M059J (cell line): Measurements from ENCODE around the gene ANKRD26. TPM values are rescaled to one million over a fixed set of nuclear protein-coding genes. Genes with fewer than 3 reads are reported as not detected.

Experiments used
- DNase-seq: peaks from one replicate; pipeline ENCODE4 v3.0.0-alpha.2; 2012; ENCODE audit warnings: low read depth
- total RNA-seq: library from RNA; depleted of rRNA; stranded (reverse); fragments of >200 nt; shearing (Covaris generic); gene quantifications from 2 replicates; pipeline ENCODE4 v1.2.3, GENCODE V29; 2014; rRNA removed

The ANKRD26 gene
- total RNA-seq, 1 experiment from 2014 or later, result 2.9 TPM

- no peak for DNase-seq
These were observed 80.1 kb downstream of the ANKRD26 start for GRCh38 chr10:27020243-27020642.

GRCh38 chr10:27019827-27020226 is 80.5 kb downstream of the ANKRD26 start:
- DNase-seq, result peak; percentile 5

- no peak for DNase-seq
These were observed 102.7 kb downstream of the ANKRD26 start for GRCh38 chr10:26997610-26998009.

DNA sequence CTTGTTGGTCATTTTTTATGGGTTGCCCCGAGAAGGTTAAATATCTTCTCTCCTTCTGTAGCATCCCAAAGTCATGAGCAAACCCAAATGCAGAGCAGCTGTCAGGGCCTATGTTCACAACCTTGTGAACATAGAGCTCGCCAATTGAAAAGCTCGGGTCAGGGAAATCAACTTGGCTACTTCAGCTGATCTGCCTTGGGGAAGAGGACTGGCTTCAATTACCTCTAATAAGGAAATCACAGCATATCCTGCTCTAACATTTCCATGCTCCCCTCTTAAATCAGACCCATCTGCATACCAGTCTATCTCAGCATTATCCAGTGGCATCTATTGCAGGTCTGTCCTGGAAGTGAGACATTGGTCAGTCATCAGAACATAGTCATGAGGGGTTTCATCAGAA is 105.6 kb downstream of the ANKRD26 start:
- no peak for DNase-seq

DNA sequence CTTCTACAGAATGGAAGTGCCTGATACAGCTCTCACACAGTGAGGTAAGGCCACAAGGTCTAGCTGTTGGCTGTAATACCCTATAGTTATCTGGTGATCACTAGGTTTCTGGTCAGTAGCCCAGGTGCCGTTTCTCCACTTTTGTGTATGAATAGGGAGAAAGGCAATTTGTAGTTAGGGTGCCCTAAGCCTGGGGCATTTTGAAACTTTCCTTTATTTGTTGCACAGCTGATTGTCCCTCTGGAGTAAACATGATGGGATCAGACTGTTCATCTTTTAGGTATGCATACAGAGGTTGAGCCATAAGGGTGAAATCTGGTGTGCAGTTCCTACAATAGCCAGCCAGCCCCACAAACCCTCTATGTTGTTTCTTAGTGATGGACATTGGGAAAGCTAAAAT is 112.4 kb downstream of the ANKRD26 start:
- no peak for DNase-seq

- no peak for DNase-seq
These were observed 117.1 kb downstream of the ANKRD26 start for GRCh38 chr10:26983156-26983555.

GRCh38 chr10:26982058-26982457 is 118.2 kb downstream of the ANKRD26 start:
- DNase-seq, result no peak

GRCh38 chr10:26981232-26981824 is 119.0 kb downstream of the ANKRD26 start:
- DNase-seq, result no peak

DNA sequence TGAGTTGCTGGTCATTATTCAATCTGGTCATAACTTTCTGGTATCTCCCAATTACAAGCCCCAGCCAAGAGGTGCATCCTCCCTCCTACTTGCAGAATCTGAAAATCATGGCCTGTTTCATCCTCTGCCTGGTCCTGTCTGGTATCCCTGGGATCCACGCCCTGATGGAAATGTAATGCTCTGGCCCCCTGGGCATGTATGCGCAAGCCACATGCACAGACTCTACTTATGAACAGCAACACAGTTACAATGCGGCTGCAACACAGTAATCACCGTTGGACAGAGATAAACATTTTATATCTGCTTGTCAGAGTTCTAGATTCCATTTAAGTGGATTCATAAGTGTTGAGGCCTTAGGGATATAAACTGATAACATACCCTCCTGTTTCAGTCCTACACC is 121.8 kb downstream of the ANKRD26 start:
- no peak for DNase-seq

GRCh38 chr10:26977635-26978034 is 122.7 kb downstream of the ANKRD26 start:
- no peak for DNase-seq

- no peak for DNase-seq
These were observed 129.6 kb downstream of the ANKRD26 start for GRCh38 chr10:26970667-26971066.

- no peak for DNase-seq
These were observed 131.0 kb downstream of the ANKRD26 start for GRCh38 chr10:26969145-26969926.

- no peak for DNase-seq
These were observed 137.5 kb downstream of the ANKRD26 start for GRCh38 chr10:26962835-26963234.

GRCh38 chr10:26960308-26960707 is 140.0 kb downstream of the ANKRD26 start:
- DNase-seq, result no peak

DNA sequence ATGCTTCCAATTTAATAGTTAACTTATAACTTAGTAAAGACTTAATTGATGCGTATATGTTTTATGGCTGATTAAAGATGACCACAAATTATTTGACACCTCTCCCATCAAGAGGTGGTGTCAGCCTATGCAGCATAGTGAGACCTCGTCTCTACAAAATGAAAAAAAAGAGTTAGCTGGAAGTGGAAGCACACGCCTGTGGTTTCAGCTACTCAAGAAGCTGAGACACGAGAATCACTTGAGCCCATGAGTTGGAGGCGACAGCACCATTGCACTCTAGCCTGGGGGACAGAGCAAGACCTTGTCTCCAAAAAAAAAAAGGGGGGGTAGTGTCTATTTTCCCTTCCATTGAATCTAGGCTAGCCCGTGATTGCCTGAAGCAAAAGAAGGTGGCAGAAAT is 140.5 kb downstream of the ANKRD26 start:
- no peak for DNase-seq

Other genes with a start within 250 kb of the ANKRD26 start
- 31.3 and 32.0 TPM in 2 replicates for gene ABI1, start 239.5 kb downstream of the ANKRD26 start, total RNA-seq
- gene YME1L1, start 53.9 kb upstream of the ANKRD26 start, total RNA-seq, result 55.8 and 81.1 TPM in 2 replicates
- 22.0 and 26.1 TPM in 2 replicates for gene MASTL, start 54.9 kb upstream of the ANKRD26 start, total RNA-seq
- gene ACBD5, start 140.3 kb upstream of the ANKRD26 start, total RNA-seq, result 9.4 and 16.3 TPM in 2 replicates